Fibroblast of lung (primary cell): Measurements from ENCODE around the gene FLACC1. TPM values are rescaled to one million over a fixed set of nuclear protein-coding genes. Genes with fewer than 3 reads are reported as not detected.

Experiments
- DNase-seq, 2 donors: peaks; one replicate each; pipeline versions ENCODE4 v3.0.0 to v3.0.0-alpha.2; 2010; ENCODE audit warnings: low read depth in 2 of 2
- H2AFZ ChIP-seq: 2 replicates; pipeline ENCODE4 v1.5.1; 2012; ENCODE audit warnings: low read length, control low read depth, inconsistent platforms
- H3K27ac ChIP-seq: 2 replicates; pipeline ENCODE4 v1.5.1; 2011; ENCODE audit warnings: low read length, control low read depth; ENCODE audit not compliant: insufficient read depth
- H3K27me3 ChIP-seq: 2 replicates; pipeline ENCODE4 v1.5.1; 2011; ENCODE audit warnings: mild to moderate bottlenecking, low read length; ENCODE audit not compliant: control insufficient read depth, insufficient read depth
- H3K36me3 ChIP-seq: 2 replicates; pipeline ENCODE4 v1.5.1; 2011; ENCODE audit warnings: low read length; ENCODE audit not compliant: control insufficient read depth, insufficient read depth
- H3K4me1 ChIP-seq: 2 replicates; pipeline ENCODE4 v1.5.1; 2011; ENCODE audit warnings: low read length; ENCODE audit not compliant: control insufficient read depth, insufficient read depth; ENCODE audit errors: extremely low read depth
- H3K4me2 ChIP-seq: 2 replicates; pipeline ENCODE4 v1.5.1; 2011; ENCODE audit warnings: low read length, control low read depth; ENCODE audit not compliant: insufficient read depth; ENCODE audit errors: extremely low read depth
- H3K4me3 ChIP-seq, 4 experiments: fragments of 200-600 bp in 1 of 4; sonication (generic) in 1 of 4; replicated peaks in 1 of 4; 2 replicates each; pipeline ENCODE4 v1.5.1; 2011 to 2016; ENCODE audit warnings: low read length in 4 of 4, low read depth in 3 of 4, mild to moderate bottlenecking in 3 of 4, control low read depth in 2 of 4, inconsistent platforms in 1 of 4, mixed read lengths in 1 of 4; ENCODE audit not compliant: insufficient read depth in 1 of 4; ENCODE audit errors: control extremely low read depth in 1 of 4
- H3K79me2 ChIP-seq: 2 replicates; pipeline ENCODE4 v1.5.1; 2012; ENCODE audit warnings: mild to moderate bottlenecking, low read length, inconsistent platforms; ENCODE audit not compliant: control insufficient read depth, insufficient read depth
- H3K9ac ChIP-seq: 2 replicates; pipeline ENCODE4 v1.5.1; 2011; ENCODE audit warnings: mild to moderate bottlenecking, low read length, control low read depth; ENCODE audit not compliant: insufficient read depth
- H3K9me3 ChIP-seq: 2 replicates; pipeline ENCODE4 v1.5.1; 2012; ENCODE audit warnings: low read depth, low read length; ENCODE audit not compliant: control insufficient read depth, insufficient read depth
- H4K20me1 ChIP-seq: 2 replicates; pipeline ENCODE4 v1.5.1; 2011; ENCODE audit warnings: low read length; ENCODE audit not compliant: control insufficient read depth, insufficient read depth; ENCODE audit errors: extremely low read depth
- CTCF ChIP-seq, 2 donors: IDR thresholded peaks in 1 of 2; conservative IDR thresholded peaks in 1 of 2; 1 replicate in 1 of 2; 2 replicates in 1 of 2; pipeline ENCODE4 v1.5.1; 2011 to 2012; ENCODE audit warnings: low read length in 2 of 2, control low read depth in 1 of 2, inconsistent platforms in 1 of 2, low read depth in 1 of 2, mild to moderate bottlenecking in 1 of 2
- EZH2 ChIP-seq: IDR thresholded peaks from 2 replicates; pipeline ENCODE4 v1.5.1; 2012; ENCODE audit warnings: low read length, control low read depth, mild to moderate bottlenecking; ENCODE audit errors: missing control alignments
- polyA plus RNA-seq, 2 donors: library from polyadenylated mRNA; depleted of rRNA in 1 of 2; stranded (reverse) in 1 of 2; unstranded in 1 of 2; fragments of >200 nt; gene quantifications; 2 replicates each; pipeline ENCODE4 v1.2.1, GENCODE V29; 2011 to 2012; ENCODE audit warnings: missing spikeins in 1 of 2
- total RNA-seq: library from RNA; depleted of rRNA; stranded (reverse); fragments of >200 nt; gene quantifications from 2 replicates; pipeline ENCODE4 v1.2.1, GENCODE V29; 2014

FLACC1 gene
- total and polyA plus RNA-seq, 2 donors (not counting 1 experiment from before 2014, with no cell fraction given) = 0.56 to 1.3 TPM

GRCh38 chr2:201320257-201320656, 36.9 kb downstream of the FLACC1 start:
- no peak for TF ChIP-seq CTCF (conservative IDR thresholded peaks at IDR 0.05 in 1 of 2, IDR thresholded peaks at IDR 0.05 in 1 of 2; ENCODE audit: low read depth in 1 of 2, low read length in 2 of 2)
- TF ChIP-seq EZH2 = no peak
- Histone ChIP-seq H4K20me1 (no peaks in the 10 kb centered on the region), H3K27me3 (no peaks in the 10 kb centered on the region), H3K27ac (no peak overlapping the region), H3K4me3 (no peak overlapping the region), H3K4me2 (no peak overlapping the region), H3K36me3 (no peaks in the 10 kb centered on the region), H3K9ac (no peak overlapping the region), H3K9me3 (no peaks in the 10 kb centered on the region), H2AFZ (no peak overlapping the region), H3K4me1 (no peaks in the 10 kb centered on the region), H3K79me2 (no peaks in the 10 kb centered on the region)
- DNase-seq = no peak

- Histone ChIP-seq H3K9me3 (no peaks in the 10 kb centered on the region), H3K36me3 (no peaks in the 10 kb centered on the region), H3K4me2 (no peak overlapping the region), H3K4me3 (no peak overlapping the region), H3K9ac (no peak overlapping the region), H3K79me2 (no peaks in the 10 kb centered on the region), H3K27me3 (no peaks in the 10 kb centered on the region), H2AFZ (no peak overlapping the region), H4K20me1 (no peaks in the 10 kb centered on the region), H3K4me1 (no peaks in the 10 kb centered on the region), H3K27ac (no peak overlapping the region)
- no peak for DNase-seq
- TF ChIP-seq EZH2 (no peak), CTCF (conservative IDR thresholded peaks at IDR 0.05 in 1 of 2, IDR thresholded peaks at IDR 0.05 in 1 of 2; ENCODE audit: low read depth in 1 of 2, low read length in 2 of 2) (no peak)
These were observed 37.6 kb downstream of the FLACC1 start for GRCh38 chr2:201319511-201319910.

GRCh38 chr2:201313362-201313761, 43.8 kb downstream of the FLACC1 start:
- no peak for TF ChIP-seq EZH2
- TF ChIP-seq CTCF (conservative IDR thresholded peaks at IDR 0.05 in 1 of 2, IDR thresholded peaks at IDR 0.05 in 1 of 2; ENCODE audit: low read depth in 1 of 2, low read length in 2 of 2) = no peak
- DNase-seq = no peak
- Histone ChIP-seq H3K4me2 (no peak overlapping the region), H3K27me3 (no peaks in the 10 kb centered on the region), H2AFZ (no peak overlapping the region), H3K79me2 (no peaks in the 10 kb centered on the region), H3K4me1 (no peaks in the 10 kb centered on the region), H3K9ac (no peak overlapping the region), H3K9me3 (no peaks in the 10 kb centered on the region), H3K4me3 (no peak overlapping the region), H3K27ac (no peak overlapping the region), H4K20me1 (no peaks in the 10 kb centered on the region), H3K36me3 (no peaks in the 10 kb centered on the region)
